Activated CD4-positive, CD25-positive, alpha-beta regulatory T cell treated with anti-CD3 and anti-CD28 coated beads, Interleukin-2, amount 50 U/mL, for 16 hours (primary cell): ENCODE data around the gene ZDHHC8.
"Not testable (repeated sequence)": the region's sequence is repeated elsewhere in the genome, so short reads cannot be mapped to it uniquely, and the experiment has no call there.

Experiments used
- DNase-seq: peaks from one replicate; pipeline ENCODE4 v3.0.0-alpha.2; 2020; ENCODE audit warnings: low read depth, low spot score

Gene ZDHHC8

DNA sequence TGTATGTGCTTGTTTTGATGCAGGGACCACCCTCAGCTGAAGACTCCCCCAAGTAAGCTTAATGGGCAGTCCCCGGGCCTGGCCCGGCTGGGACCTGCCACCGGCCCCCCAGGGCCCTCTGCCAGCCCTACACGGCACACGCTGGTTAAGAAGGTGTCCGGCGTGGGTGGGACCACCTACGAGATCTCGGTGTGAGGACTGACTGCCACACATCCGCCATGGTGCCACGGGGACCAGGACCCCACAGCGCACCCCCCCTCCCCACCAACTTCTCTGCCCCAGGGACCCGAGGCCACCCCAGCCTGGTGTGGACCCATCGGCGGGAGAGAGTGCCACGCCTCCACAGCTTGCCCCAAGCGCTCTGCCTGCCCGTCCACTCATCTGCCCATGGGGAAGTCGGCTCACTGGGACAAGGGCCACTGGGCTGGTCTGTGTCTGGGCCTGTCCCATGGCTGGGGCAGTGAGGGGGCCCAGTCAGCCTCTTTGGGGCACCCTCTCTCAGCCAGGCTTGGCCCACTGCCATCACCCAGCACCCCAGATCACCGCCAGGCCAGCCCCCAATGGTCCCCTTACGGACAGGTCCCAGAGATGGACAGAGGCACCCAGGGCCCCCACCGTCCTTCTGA is 13.7 kb downstream of the ZDHHC8 start:
- no peak for DNase-seq

DNA sequence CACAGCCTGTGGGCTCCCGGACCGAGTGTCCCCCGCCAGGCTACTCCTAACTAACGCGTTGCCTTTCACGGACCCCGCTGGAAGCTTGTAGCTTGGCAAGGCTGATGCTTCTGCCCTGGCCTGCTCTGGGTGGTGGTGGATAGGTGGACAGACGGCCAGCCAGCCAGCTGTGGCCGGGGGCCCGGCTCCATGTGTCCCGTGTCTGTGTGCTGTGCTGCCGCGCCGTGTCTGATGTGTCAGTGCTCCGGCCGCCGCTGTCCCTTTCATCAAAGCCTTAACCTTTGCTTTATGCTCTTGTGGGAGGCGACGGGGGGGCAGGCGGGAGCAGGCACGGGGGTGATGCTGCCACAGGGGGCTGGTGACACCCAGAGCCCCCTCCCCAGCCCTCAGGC is 14.2 kb downstream of the ZDHHC8 start:
- DNase-seq: no peak

DNA sequence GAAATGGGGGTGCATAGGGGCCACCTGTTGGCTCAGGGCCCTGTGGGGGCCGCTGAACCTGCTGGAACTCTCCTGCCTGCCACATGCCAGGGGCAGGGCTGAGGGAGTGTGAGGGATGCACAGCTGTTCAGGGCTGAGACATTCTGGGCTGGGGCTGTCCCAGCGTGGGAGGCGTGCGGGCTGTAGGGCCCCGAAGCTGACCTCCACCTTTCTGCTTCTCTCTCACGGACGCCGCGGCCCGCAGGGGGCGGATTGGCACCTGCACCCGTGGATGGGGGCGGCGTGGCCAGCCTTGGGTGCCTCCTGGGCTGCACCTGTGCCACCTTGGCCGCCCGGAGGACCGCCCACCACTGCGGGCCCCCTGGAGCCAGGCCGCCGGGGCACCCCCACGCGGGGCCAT is 15.2 kb downstream of the ZDHHC8 start:
- DNase-seq: no peak

GRCh38 chr22:20147237-20147988 is 15.8 kb downstream of the ZDHHC8 start:
- DNase-seq: no peak

DNA sequence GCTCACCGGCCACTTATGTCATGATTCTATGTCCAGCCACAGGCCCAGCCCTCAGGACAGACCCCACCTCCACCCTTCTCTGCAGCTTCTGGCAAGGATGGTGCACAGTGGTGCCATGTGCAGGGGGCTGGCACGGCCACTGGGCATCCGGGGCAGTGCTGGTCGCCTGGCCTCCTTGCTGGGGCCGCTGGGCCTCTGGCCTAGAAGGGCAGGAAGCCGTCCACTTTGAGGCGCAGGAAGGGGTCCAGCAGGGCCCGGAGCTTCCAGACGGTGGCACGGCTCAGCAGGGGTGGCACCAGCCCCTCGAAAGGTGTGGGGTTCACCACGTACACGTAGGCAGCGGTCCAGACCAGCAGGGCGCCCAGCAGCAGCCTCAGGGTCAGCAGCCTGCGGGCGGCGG is 16.8 kb downstream of the ZDHHC8 start:
- no peak for DNase-seq

DNA sequence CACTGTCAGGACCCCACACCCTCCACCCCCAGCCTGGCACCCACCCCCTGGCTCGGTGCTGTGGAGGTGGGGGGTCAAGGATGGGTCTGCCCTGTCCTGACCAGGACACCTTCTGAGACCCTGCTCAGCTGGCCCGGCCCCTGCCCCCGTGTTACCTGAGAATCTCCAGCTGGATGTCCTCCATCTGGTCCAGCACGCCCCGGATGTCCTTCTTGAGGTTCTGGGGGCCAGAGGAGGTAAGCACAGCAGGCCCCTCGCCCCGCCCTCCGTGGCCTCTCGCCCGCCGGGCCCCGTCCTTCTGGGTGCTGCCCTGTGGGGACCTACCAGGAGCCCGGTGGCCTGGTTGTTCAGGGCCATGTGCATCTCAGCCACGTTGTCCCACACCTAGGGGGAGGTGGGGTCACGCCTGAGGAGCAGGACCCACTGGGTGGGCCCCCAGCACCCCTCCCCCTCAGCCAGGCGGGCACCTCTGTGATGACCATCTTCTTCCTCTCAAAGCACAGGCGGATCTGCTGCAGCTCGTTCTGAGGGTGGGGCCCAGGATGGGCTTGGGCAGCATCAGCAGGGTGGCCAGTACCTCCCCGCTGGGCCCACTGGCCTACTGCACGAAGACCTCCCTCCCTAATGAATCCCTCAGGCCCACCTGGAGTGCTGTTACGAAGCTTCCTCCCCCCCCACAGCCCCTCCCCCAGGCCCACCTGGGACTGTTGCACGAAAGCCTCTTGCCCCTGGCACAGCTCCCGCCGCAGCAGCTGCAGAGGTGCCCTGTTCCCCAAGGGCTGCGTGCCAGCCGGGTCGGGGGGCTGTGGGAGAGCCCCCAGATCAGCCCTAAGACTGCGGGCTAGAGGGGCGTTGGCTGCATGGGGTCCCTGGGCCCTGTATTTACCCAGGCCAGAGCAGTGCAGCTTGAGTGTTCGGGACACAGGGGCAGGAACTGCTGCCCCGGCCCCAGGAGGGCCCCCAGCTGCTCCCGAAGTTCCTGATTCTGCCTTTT is 17.9 kb downstream of the ZDHHC8 start:
- DNase-seq: no peak

DNA sequence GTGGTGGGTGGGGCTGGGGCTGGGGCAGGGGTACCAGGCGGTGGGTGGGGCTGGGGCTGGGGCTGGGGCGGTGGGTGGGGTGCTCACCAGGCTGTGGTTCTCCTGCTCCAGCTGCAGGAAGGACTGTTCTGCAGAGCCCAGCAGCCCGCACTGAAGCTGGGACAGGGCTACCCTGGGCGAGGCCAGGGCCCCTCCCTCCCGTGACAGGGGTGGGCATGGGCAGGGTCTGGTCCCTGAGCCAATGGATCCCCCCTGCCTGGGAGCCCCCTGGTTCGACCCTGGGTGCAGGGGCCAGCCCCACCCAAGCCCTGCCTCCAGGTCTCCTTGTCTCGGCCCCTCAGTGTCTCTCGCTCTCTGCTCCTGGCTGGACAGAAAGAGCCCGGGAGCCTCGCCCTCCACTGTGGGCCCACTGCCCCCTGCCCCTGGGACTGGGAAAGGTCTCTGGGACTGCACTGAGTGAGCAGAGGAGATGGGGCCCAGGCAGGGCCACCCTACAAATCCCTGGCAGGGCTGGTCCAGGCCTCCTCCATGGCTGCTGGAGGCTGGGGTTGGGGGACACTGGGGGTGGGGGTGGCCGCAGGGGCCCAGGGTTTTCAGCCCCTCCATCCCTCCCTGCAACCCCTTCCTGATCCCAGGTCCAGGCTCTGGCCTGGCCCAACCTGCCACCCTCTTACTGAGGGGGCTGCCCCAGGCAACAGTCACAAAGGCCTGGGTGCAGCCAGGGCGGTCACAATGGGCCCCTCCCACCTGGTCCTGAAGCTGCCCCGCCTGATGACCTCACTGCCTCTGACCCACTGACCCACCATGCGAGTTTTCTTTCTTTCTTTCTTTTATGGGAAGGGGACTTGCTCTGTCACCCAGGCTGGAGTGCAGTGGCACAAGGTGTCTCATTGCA is 19.0 kb downstream of the ZDHHC8 start, which contains the start of gene CCDC188:
Gene CCDC188, minus strand, starts transcription at position 675 of the 895 bp plus-strand sequence. Its CDS starts 69 bp downstream, at position 606.
- no peak for DNase-seq

GRCh38 chr22:20151276-20151588 is 19.6 kb downstream of the ZDHHC8 start:
- DNase-seq: no peak

GRCh38 chr22:20152464-20152890 is 20.9 kb downstream of the ZDHHC8 start:
- DNase-seq: no peak

- DNase-seq: no peak
These were observed 22.3 kb downstream of the ZDHHC8 start for GRCh38 chr22:20153945-20154344.

GRCh38 chr22:20154602-20155187 is 23.1 kb downstream of the ZDHHC8 start:
- DNase-seq: no peak

DNA sequence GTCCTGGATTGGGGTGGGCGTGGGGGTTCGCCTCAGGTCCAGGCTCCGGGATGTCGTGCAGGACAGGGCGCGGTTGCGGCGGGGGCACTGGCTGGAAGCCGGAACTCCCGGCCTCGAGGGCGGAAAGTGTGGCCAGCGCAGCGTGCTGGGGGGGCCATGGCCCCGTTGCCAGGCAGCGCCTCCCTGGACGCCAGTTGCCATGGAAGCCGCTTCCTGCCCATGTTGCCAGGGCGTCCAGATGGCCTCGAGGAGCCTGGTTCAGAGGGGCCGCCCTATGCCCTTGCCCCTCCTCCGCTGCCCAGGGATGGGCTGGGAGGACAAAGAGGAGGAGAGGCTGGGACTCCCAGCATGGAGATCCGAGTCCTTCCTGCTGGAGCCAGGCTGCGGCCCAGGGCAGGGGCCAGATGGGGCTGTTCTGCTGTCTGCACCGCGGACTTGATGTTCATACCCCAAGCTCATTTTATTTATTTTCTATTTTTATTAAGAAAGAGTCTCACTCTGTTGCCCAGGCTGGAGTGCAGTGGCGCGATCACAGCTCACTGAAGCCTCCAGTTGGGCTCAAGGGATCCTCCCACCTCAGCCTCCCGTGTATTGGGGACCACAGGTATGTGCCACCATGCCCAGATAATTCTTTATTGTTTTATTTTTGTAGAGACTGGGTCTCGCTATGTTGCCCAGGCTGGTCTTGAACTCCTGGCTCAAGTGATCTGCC is 23.9 kb downstream of the ZDHHC8 start:
- DNase-seq: no peak

DNA sequence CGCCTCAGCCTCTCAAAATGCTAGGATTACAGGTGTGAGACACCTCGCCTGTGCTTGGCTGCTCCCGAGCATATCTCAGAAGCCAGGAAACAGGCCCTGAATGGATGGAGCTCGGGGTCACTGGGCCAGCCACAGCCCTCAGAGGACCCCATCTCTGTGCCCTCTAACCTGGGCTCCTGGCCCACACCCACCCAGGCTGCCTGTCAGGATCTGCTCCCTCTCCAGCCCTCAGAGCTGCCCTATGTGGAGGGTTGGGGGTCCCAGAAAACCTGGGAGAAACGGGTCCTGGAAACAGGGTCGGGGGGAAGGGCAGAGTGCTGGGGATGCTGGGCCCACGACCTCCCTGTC is 24.4 kb downstream of the ZDHHC8 start:
- DNase-seq: no peak

- DNase-seq: peak; percentile 68
These were observed 25.2 kb downstream of the ZDHHC8 start for GRCh38 chr22:20156611-20157429.

GRCh38 chr22:20157430-20158183 is 26.0 kb downstream of the ZDHHC8 start:
- DNase-seq: no peak

DNA sequence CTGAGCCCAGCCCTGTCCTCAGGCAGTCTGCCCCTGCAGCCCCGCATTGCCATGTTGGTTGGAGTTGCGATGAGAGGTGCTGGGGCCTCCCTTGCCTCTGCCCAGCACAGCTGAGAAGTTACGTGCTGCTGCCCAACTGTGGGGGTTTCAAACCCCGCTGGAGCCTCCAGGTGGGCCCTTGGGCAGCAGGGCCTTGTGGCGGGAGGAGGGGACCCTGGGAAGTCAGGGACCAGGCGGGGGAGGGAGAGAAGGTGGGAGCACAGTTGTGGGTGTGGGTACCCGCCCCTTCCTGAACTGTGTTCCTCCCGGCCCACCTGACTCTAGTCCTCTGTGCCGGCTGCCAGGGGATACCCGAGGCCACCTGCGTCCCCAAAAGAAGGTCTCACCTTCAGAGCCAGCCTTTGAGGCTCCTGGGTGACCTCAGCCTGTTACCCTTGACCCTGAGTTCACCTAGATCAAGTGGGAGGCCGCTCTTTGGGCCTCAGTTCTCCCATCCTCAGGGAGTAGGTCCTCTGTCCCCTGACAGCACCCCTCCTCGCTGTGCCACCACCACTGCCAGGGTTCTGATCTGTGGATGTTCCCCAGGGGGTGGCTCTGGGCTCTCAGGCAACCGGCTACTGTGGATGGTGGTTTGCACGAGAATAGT is 26.9 kb downstream of the ZDHHC8 start:
- DNase-seq: no peak

DNA sequence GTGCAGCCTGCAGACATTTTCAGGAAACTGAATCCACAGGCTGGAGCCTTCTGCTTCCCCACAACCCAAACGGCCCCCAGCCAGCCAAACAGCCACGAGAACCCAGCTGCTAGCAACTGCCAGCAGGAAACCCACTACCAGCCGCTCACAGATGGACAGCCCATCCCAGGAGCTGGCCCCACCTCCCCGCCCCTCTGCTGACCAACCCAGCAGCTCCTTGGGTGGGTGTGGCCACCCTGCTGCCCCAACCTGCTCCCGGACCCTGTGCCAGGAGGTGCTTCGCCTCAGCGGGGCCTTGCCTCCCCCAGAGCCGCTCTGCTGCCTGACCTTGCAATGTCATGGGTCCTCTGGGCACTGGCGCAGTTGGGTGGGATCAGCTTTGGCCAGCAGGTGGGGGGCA is 27.5 kb downstream of the ZDHHC8 start:
- DNase-seq: no peak

DNA sequence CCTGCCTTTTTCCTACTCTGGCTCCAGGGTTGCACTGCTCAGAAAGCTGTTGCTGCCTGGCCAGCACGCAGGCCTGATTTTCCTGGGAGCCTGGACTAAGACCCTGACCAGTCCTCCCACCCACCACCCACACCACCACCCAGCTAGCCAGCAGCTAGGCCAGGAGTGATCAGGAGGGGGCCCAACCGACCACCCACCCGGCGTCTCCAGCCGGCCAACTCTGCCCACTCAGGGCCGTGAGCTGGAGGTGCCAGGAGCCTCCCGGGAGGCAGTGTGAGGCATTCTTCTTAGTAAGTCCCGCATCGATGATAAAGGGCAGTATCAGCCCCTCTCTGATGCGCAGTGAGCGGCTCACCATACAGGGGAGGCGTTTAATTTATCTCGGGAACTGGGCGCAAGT is 27.9 kb downstream of the ZDHHC8 start:
- DNase-seq: not testable (repeated sequence)
